ENCODE measurements around the gene PHACTR3.

- TF ChIP-seq CTCF (IDR thresholded peaks at IDR 0.05) (no peak), EP300 (IDR thresholded peaks at IDR 0.05) (no peak), POLR2AphosphoS5 (IDR thresholded peaks at IDR 0.05) (no peak)
These were observed 7.7 kb upstream of the PHACTR3 start for GRCh38 chr20:59596690-59597089.
